ENCODE data around the gene ZNF791.

ZNF791 gene

GRCh38 chr19:12681074-12681987 is 70.6 kb downstream of the ZNF791 start, which contains the start of gene DHPS:
TSS of gene DHPS (minus strand) at chr19:12681880. CDS start at chr19:12681766, 114 bp downstream.
- ATAC-seq (ENCODE audit: low read depth) (peak; percentile 83), DNase-seq (ENCODE audit: low spot score) (peak; percentile 93)
- TF ChIP-seq, protein P1, sequence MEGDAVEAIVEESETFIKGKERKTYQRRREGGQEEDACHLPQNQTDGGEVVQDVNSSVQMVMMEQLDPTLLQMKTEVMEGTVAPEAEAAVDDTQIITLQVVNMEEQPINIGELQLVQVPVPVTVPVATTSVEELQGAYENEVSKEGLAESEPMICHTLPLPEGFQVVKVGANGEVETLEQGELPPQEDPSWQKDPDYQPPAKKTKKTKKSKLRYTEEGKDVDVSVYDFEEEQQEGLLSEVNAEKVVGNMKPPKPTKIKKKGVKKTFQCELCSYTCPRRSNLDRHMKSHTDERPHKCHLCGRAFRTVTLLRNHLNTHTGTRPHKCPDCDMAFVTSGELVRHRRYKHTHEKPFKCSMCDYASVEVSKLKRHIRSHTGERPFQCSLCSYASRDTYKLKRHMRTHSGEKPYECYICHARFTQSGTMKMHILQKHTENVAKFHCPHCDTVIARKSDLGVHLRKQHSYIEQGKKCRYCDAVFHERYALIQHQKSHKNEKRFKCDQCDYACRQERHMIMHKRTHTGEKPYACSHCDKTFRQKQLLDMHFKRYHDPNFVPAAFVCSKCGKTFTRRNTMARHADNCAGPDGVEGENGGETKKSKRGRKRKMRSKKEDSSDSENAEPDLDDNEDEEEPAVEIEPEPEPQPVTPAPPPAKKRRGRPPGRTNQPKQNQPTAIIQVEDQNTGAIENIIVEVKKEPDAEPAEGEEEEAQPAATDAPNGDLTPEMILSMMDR (IDR thresholded peaks at IDR 0.05; ENCODE audit: poor library complexity, severe bottlenecking) = no peak
- Histone ChIP-seq H3K27ac (ENCODE audit: poor library complexity, severe bottlenecking) (peak within 1 kb of the TSS; percentile 93), H3K4me3 (ENCODE audit: severe bottlenecking) (peak within 1 kb of the TSS; percentile 70), H3K27me3 (ENCODE audit: insufficient read depth, poor library complexity, severe bottlenecking) (no peaks in the 10 kb centered on the region), H3K36me3 (ENCODE audit: low read depth) (peaks cover 25% of the 10 kb centered on the region), H3K4me1 (ENCODE audit: insufficient read depth, poor library complexity, severe bottlenecking) (no peaks in the 10 kb centered on the region), H3K9me3 (ENCODE audit: severe bottlenecking) (no peaks in the 10 kb centered on the region)

Data from RWPE2 (cell line).